HG03025 (cell line): ENCODE data around the gene ATP6V0D1.

Experiments
- ATAC-seq: cut with Tn5 transposase; IDR thresholded peaks from one replicate; pipeline ENCODE4 v1.9.1; 2021; ENCODE audit warnings: mild to moderate bottlenecking, moderate library complexity; ENCODE audit not compliant: unreplicated experiment, low FRiP score

Gene ATP6V0D1

GRCh38 chr16:67463691-67464090, 17.3 kb downstream of the ATP6V0D1 start:
- ATAC-seq: no peak

- ATAC-seq: no peak
Measured at GRCh38 chr16:67463059-67463458, 17.9 kb downstream of the ATP6V0D1 start.

- no peak for ATAC-seq
Measured at GRCh38 chr16:67462279-67462655, 18.7 kb downstream of the ATP6V0D1 start.

- no peak for ATAC-seq
Measured at GRCh38 chr16:67461600-67462278, 19.2 kb downstream of the ATP6V0D1 start.

GRCh38 chr16:67460961-67461360, 20.0 kb downstream of the ATP6V0D1 start:
- no peak for ATAC-seq

GRCh38 chr16:67460168-67460567, 20.8 kb downstream of the ATP6V0D1 start:
- no peak for ATAC-seq

- ATAC-seq: no peak
Measured at GRCh38 chr16:67459861-67460150, 21.2 kb downstream of the ATP6V0D1 start.

- ATAC-seq: no peak
Measured at GRCh38 chr16:67459066-67459860, 21.7 kb downstream of the ATP6V0D1 start.

GRCh38 chr16:67458121-67458641, 22.8 kb downstream of the ATP6V0D1 start:
- ATAC-seq: no peak

- ATAC-seq: no peak
Measured at GRCh38 chr16:67457611-67458010, 23.3 kb downstream of the ATP6V0D1 start.

- ATAC-seq: no peak
Measured at GRCh38 chr16:67456391-67457081, 24.4 kb downstream of the ATP6V0D1 start.

- no peak for ATAC-seq
Measured at GRCh38 chr16:67454852-67455251, 26.1 kb downstream of the ATP6V0D1 start.

GRCh38 chr16:67454104-67454503, 26.9 kb downstream of the ATP6V0D1 start:
- ATAC-seq: no peak

GRCh38 chr16:67451704-67452435, 29.1 kb downstream of the ATP6V0D1 start:
- no peak for ATAC-seq

- no peak for ATAC-seq
Measured at GRCh38 chr16:67451061-67451703, 29.8 kb downstream of the ATP6V0D1 start.

GRCh38 chr16:67449739-67450138, 31.2 kb downstream of the ATP6V0D1 start:
- ATAC-seq: no peak

- ATAC-seq: no peak
Measured at GRCh38 chr16:67449336-67449735, 31.6 kb downstream of the ATP6V0D1 start.

GRCh38 chr16:67448580-67448979, 32.4 kb downstream of the ATP6V0D1 start:
- ATAC-seq: no peak

GRCh38 chr16:67447508-67448076, 33.4 kb downstream of the ATP6V0D1 start:
- ATAC-seq: no peak

- ATAC-seq: no peak
Measured at GRCh38 chr16:67446968-67447507, 33.9 kb downstream of the ATP6V0D1 start.
